Measurements from ENCODE around the gene RPP21.

GRCh38 chr6:30345852-30346251 lies 896 bp downstream of the RPP21 start:
- TF ChIP-seq, protein P1, sequence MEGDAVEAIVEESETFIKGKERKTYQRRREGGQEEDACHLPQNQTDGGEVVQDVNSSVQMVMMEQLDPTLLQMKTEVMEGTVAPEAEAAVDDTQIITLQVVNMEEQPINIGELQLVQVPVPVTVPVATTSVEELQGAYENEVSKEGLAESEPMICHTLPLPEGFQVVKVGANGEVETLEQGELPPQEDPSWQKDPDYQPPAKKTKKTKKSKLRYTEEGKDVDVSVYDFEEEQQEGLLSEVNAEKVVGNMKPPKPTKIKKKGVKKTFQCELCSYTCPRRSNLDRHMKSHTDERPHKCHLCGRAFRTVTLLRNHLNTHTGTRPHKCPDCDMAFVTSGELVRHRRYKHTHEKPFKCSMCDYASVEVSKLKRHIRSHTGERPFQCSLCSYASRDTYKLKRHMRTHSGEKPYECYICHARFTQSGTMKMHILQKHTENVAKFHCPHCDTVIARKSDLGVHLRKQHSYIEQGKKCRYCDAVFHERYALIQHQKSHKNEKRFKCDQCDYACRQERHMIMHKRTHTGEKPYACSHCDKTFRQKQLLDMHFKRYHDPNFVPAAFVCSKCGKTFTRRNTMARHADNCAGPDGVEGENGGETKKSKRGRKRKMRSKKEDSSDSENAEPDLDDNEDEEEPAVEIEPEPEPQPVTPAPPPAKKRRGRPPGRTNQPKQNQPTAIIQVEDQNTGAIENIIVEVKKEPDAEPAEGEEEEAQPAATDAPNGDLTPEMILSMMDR (IDR thresholded peaks at IDR 0.05): no peak
- TF ChIP-seq, protein P2, sequence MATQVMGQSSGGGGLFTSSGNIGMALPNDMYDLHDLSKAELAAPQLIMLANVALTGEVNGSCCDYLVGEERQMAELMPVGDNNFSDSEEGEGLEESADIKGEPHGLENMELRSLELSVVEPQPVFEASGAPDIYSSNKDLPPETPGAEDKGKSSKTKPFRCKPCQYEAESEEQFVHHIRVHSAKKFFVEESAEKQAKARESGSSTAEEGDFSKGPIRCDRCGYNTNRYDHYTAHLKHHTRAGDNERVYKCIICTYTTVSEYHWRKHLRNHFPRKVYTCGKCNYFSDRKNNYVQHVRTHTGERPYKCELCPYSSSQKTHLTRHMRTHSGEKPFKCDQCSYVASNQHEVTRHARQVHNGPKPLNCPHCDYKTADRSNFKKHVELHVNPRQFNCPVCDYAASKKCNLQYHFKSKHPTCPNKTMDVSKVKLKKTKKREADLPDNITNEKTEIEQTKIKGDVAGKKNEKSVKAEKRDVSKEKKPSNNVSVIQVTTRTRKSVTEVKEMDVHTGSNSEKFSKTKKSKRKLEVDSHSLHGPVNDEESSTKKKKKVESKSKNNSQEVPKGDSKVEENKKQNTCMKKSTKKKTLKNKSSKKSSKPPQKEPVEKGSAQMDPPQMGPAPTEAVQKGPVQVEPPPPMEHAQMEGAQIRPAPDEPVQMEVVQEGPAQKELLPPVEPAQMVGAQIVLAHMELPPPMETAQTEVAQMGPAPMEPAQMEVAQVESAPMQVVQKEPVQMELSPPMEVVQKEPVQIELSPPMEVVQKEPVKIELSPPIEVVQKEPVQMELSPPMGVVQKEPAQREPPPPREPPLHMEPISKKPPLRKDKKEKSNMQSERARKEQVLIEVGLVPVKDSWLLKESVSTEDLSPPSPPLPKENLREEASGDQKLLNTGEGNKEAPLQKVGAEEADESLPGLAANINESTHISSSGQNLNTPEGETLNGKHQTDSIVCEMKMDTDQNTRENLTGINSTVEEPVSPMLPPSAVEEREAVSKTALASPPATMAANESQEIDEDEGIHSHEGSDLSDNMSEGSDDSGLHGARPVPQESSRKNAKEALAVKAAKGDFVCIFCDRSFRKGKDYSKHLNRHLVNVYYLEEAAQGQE (IDR thresholded peaks at IDR 0.05; ENCODE audit: insufficient read depth in 1 of 2, low read depth in 2 of 2, low read length in 1 of 2): no peak
- TF ChIP-seq SIN3A (IDR thresholded peaks at IDR 0.05; ENCODE audit: borderline replicate concordance, insufficient read depth, low read depth, low read length): no peak
